Activated T-helper 1 cell treated with anti-CD3 and anti-CD28 coated beads, Interleukin-12 subunit alpha, Interleukin-12 subunit beta, Interleukin-2, Interleukin-4 antibody, amounts not matched to agents 30 ng/mL and 10 ng/mL and 1 ng/mL, durations not matched to agents 14 hours and 24 hours and 36 hours (primary cell): Measurements from ENCODE around the gene KIF11. TPM values are rescaled to one million over a fixed set of nuclear protein-coding genes. Genes with fewer than 3 reads are reported as not detected.
"Not testable (repeated sequence)": the region's sequence is repeated elsewhere in the genome, so short reads cannot be mapped to it uniquely, and the experiment has no call there.

Source experiments
- DNase-seq: peaks from one replicate; pipeline ENCODE4 v3.0.0; 2021; ENCODE audit warnings: low spot score
- H3K27ac Mint-ChIP-seq: one replicate; pipeline ENCODE4 v1.8.0; 2021; ENCODE audit warnings: mild to moderate bottlenecking, mixed read lengths
- H3K27me3 Mint-ChIP-seq: one replicate; pipeline ENCODE4 v1.8.0; 2022; ENCODE audit warnings: mild to moderate bottlenecking, moderate library complexity, mixed read lengths; ENCODE audit not compliant: insufficient read depth
- H3K36me3 Mint-ChIP-seq: one replicate; pipeline ENCODE4 v1.8.0; 2021; ENCODE audit warnings: low read depth, mixed read lengths
- H3K4me1 Mint-ChIP-seq: one replicate; pipeline ENCODE4 v1.8.0; 2021; ENCODE audit warnings: low read depth, mixed read lengths
- H3K4me3 Mint-ChIP-seq: one replicate; pipeline ENCODE4 v1.8.0; 2021; ENCODE audit warnings: mild to moderate bottlenecking, moderate library complexity, mixed read lengths
- H3K9me3 Mint-ChIP-seq: one replicate; pipeline ENCODE4 v1.8.0; 2021; ENCODE audit warnings: mixed read lengths
- intact Hi-C: fragments of 100-400 bp; cut with micrococcal nuclease; formaldehyde crosslinking; loops from one replicate; pipeline ENCODE4 v1.15.1; 2024
- total RNA-seq: library from RNA; stranded (reverse); gene quantifications from 2 replicates; pipeline ENCODE4 v1.2.3, GENCODE V29; 2022

The KIF11 gene
- total RNA-seq, 1 donor from 2014 or later = 37.3 TPM

DNA sequence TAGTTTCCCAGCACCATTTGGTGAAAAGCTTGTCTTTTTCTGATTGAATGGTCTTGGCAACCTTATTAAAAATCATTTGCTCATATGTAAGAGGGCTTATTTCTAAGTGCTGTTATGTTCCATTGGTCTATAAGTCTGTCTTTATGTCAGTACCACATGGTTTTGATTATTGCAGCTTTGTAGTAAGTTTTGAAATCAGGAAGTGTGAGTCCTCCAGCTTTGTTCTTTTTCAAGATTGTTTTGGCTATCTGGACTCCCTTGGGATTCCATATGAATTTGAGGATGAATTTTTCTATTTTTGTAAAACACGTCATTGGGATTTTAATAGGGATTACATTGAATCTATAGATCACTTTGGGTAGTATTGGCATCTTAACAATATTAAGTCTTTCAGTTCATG, 5.4 kb downstream of the KIF11 start:
- Mint-ChIP-seq H3K9me3 (no peaks in the 10 kb centered on the region), H3K27me3 (no peaks in the 10 kb centered on the region), H3K4me3 (no peak overlapping the region), H3K4me1 (peaks cover 67% of the 10 kb centered on the region), H3K36me3 (peaks cover 10% of the 10 kb centered on the region), H3K27ac (no peak overlapping the region)
- intact Hi-C loops = loop anchor here (10.0 kb wide), 1 partner anchor 1374 kb away; the partner anchor contains the start of gene PCGF5
- DNase-seq = no peak

DNA sequence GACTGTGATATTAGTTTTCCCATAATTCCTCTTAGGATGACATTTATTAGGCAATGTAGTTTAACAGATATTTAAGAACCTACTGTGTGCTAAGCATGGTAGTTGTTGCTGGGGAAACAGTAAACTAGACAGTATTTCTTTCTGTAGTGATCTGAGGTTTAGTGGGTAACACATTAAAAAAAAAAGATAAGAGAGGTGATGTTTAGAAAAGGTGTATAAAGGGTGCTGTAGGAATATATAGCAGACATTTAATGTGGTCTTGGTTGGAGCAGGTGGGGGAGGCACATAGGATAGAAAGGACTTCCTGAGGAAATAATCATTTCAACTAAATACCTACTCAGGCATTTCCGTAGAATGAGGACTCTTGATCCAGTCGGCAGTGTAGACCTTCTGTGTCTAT, 11.9 kb downstream of the KIF11 start:
- Mint-ChIP-seq H3K27me3 (no peaks in the 10 kb centered on the region), H3K27ac (peak overlapping the region; percentile 6), H3K36me3 (peaks cover 31% of the 10 kb centered on the region), H3K9me3 (no peaks in the 10 kb centered on the region), H3K4me1 (peaks cover 51% of the 10 kb centered on the region), H3K4me3 (no peak overlapping the region)
- intact Hi-C loops = no loop called here
- DNase-seq = no peak

DNA sequence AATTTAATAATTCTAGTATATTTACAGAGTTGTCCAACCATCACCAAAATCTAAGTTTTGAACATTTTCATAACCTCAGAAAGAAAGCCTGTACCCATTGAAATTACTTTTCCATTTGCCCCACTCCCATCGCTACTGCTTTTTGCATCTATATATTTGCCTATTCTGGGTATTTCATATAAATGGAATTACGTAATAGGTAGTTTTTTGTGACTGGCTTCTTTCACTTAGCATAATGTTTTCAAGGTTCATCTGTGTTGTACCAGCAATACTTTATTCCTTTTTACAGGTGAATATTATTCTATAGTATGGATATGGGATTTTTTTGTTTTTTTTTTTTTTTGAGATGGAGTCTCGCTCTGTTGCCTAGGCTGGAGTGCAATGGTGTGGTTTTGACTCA, 22.6 kb downstream of the KIF11 start:
- Mint-ChIP-seq H3K27ac (no peak overlapping the region), H3K27me3 (no peaks in the 10 kb centered on the region), H3K4me1 (no peaks in the 10 kb centered on the region), H3K9me3 (peaks cover 3% of the 10 kb centered on the region), H3K4me3 (no peak overlapping the region), H3K36me3 (peaks cover 37% of the 10 kb centered on the region)
- no peak for DNase-seq
- intact Hi-C loops = no loop called here

DNA sequence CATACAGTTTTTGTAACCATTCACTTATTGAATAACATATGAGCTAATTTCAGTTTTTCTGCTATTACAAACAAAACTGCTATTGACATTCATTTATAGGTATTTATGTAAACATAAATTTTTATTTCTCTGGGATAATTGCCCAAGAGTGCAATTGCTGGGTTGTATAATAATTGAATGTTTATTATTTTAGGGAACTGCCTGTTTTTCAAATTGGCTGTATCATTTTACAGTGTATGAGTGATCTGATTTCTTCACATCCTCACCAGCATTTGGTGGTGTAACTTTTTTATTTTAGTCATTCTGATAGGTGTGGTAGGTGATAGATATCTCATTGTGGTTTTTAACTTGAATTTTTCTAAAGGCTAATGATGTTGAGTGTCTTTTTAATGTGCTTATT, 26.4 kb downstream of the KIF11 start:
- no peak for DNase-seq
- no peak overlapping the region for H3K27ac Mint-ChIP-seq
- peaks cover 7% of the 10 kb centered on the region for H3K4me1 Mint-ChIP-seq
- H3K9me3 Mint-ChIP-seq = peaks cover 19% of the 10 kb centered on the region
- intact Hi-C loops = no loop called here
- no peak overlapping the region for H3K4me3 Mint-ChIP-seq
- peaks cover 58% of the 10 kb centered on the region for H3K36me3 Mint-ChIP-seq
- H3K27me3 Mint-ChIP-seq = no peaks in the 10 kb centered on the region

DNA sequence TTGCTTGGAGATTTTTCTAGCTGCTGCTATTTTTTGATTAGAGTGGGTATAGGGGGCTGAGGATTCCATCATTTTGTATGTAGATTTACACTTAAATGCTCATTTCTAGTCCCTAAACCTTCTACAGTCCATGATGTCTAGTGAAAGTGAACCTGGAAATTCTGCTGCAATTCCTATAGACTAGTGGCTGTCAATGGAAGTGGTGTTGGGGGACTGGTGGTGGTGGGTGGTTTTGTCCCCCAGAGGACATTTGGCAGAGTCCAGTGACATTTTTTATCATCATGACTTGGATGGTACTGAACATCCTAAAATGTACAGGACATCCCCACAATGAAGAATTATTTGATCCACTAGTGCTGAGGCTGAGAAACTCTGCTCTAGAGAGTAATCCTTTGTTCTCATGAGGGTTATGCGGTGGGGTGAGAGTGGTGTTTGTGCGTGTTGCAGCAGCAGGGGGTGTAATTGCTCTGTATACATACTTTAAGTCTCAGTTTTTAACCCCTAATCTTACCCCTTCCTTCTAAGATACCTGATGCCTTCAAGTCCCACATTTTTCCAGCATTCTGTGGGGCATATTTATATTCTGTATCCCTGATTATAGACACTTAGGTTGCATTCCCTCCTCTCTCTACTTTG, 35.0 kb downstream of the KIF11 start:
- intact Hi-C loops = loop anchor here (5.0 kb wide), 1 partner anchor 36 kb away; the partner anchor contains the start of gene KIF11
- Mint-ChIP-seq H3K27ac (no peak overlapping the region), H3K36me3 (peaks cover 58% of the 10 kb centered on the region), H3K9me3 (peaks cover 3% of the 10 kb centered on the region), H3K4me1 (peaks cover 2% of the 10 kb centered on the region), H3K27me3 (no peaks in the 10 kb centered on the region), H3K4me3 (no peak overlapping the region)
- DNase-seq = no peak

DNA sequence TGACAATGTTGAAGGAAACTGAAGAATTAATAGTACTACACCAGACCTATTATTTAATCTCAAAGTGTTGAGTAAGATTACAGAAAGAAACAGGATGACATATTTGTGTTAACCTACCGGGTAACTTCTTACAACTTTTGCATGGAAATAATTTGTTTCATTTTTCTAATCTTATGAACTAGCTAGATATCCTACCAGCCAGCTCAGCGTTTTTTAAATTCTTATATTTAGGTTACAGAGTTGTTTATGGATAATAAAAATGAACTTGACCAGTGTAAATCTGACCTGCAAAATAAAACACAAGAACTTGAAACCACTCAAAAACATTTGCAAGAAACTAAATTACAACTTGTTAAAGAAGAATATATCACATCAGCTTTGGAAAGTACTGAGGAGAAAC, 37.0 kb downstream of the KIF11 start:
- Mint-ChIP-seq H3K27ac (no peak overlapping the region), H3K4me1 (no peaks in the 10 kb centered on the region), H3K4me3 (no peak overlapping the region), H3K9me3 (no peaks in the 10 kb centered on the region), H3K27me3 (no peaks in the 10 kb centered on the region), H3K36me3 (peaks cover 47% of the 10 kb centered on the region)
- intact Hi-C loops = loop anchor here (5.0 kb wide), 1 partner anchor 38 kb away; the partner anchor contains the start of gene KIF11
- DNase-seq = no peak

DNA sequence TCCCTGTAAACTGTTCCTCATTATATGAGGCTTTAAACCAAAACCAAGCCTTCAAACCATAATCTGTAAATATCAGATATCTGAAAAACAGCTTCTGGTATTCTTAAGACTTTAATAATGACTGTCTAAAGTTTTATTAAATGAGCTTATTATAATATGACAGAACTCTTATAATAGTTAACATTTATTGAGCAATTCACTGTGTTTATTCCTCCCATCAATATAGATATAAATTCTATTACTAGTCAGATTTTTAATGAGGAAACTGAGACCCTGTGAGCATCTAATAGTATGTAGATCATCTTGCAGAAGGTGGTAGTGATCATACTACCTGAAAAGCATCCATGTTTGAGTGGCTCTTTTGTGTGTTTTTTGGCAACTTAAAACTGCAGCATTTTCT, 45.1 kb downstream of the KIF11 start:
- no peaks in the 10 kb centered on the region for H3K9me3 Mint-ChIP-seq
- peaks cover 13% of the 10 kb centered on the region for H3K4me1 Mint-ChIP-seq
- H3K27ac Mint-ChIP-seq = no peak overlapping the region
- intact Hi-C loops = no loop called here
- DNase-seq = no peak
- peaks cover 23% of the 10 kb centered on the region for H3K36me3 Mint-ChIP-seq
- H3K27me3 Mint-ChIP-seq = no peaks in the 10 kb centered on the region
- no peak overlapping the region for H3K4me3 Mint-ChIP-seq

DNA sequence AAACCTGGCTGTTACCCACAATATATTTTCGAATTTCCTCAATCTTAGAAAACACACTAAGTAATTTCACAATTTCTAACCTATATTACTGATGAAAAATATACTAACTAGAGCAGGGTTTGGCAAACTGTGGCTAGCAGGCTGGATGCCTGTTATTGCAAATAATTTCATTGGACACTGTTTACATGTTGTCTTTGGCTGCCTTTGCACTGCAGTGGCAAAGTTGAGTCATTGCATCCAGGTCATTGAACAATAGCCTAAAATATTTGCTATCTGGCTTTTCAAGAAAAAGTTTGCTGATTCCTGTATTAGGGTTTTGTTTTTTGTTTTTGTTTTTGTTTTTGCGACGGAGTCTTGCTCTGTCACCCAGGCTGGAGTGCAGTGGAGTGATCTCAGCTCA, 47.2 kb downstream of the KIF11 start:
- intact Hi-C loops = no loop called here
- peaks cover 23% of the 10 kb centered on the region for H3K36me3 Mint-ChIP-seq

DNA sequence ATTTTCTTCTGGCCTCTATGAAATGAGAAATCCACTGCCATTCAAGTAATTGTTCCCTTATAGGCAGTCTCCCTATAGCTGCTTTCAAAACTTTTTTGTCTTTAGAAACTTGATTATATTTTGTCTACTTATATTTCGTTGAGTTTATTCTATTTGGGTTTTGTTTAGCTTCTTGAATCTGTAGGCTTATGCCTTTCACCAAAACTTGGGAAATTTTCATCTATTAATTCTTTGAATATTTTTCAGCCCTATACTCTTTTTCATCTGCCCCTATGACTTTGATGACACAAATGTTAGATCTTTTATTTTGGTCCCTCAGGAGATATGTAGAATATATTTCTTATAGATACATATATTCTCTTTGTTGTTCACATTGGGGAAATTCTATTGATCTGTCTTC, 48.6 kb downstream of the KIF11 start:
- intact Hi-C loops = no loop called here
- no peaks in the 10 kb centered on the region for H3K27me3 Mint-ChIP-seq
- no peak overlapping the region for H3K27ac Mint-ChIP-seq
- DNase-seq = no peak
- peaks cover 30% of the 10 kb centered on the region for H3K36me3 Mint-ChIP-seq
- H3K4me3 Mint-ChIP-seq = no peak overlapping the region
- H3K9me3 Mint-ChIP-seq = no peaks in the 10 kb centered on the region
- H3K4me1 Mint-ChIP-seq = peaks cover 22% of the 10 kb centered on the region

More for the DNA sequence above, 47.2 kb downstream of the KIF11 start:
- H3K4me3 Mint-ChIP-seq = no peak overlapping the region
- no peaks in the 10 kb centered on the region for H3K9me3 Mint-ChIP-seq
- no peak overlapping the region for H3K27ac Mint-ChIP-seq
- H3K4me1 Mint-ChIP-seq = peaks cover 22% of the 10 kb centered on the region
- DNase-seq = no peak
- no peaks in the 10 kb centered on the region for H3K27me3 Mint-ChIP-seq

DNA sequence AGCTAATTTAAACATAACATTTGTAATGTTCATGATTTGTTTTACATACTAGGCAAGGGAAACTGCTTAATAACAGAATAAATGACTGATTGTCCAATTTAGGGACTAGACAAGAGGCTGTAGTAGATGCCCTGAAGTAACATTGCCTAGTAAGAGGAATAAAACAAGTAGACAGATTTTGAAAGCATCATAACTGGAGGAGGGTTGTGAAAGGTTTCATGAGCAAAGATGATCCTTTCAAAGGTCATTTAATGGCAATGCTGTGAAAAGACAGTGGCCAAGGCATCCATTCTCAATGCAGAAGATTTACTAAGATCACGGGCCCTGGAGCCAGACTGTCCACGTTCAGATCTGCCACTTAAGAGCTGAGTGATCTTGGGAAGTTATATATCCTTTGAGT, 52.0 kb downstream of the KIF11 start:
- H3K9me3 Mint-ChIP-seq = no peaks in the 10 kb centered on the region
- H3K4me1 Mint-ChIP-seq = peaks cover 16% of the 10 kb centered on the region
- DNase-seq = no peak
- H3K4me3 Mint-ChIP-seq = no peak overlapping the region
- H3K27me3 Mint-ChIP-seq = no peaks in the 10 kb centered on the region
- H3K36me3 Mint-ChIP-seq = peaks cover 38% of the 10 kb centered on the region
- no peak overlapping the region for H3K27ac Mint-ChIP-seq
- intact Hi-C loops = loop anchor here (1.0 kb wide), 2 partner anchors 52 to 128 kb away; partner anchors contain the start of gene KIF11

DNA sequence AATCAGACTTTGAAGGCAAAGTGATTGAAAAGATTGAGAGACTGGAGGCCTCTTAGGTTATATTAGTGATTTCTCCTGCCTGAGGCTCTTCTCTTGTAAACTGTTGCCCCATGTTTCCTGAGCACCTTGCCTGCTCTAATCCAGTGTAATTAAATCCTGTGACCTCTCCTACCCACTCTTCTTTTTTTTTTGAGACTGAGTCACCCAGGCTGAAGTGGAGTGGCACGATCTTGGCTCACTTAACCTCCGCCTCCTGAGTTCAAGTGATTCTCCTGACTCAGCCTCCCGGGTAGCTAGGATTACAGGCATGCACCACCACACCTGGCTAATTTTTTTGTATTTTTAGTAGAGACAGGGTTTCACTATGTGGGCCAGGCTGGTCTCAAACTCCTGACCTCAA, 57.9 kb downstream of the KIF11 start:
- H3K36me3 Mint-ChIP-seq = peaks cover 49% of the 10 kb centered on the region
- H3K27me3 Mint-ChIP-seq, H3K27ac Mint-ChIP-seq, H3K4me3 Mint-ChIP-seq, H3K9me3 Mint-ChIP-seq, H3K4me1 Mint-ChIP-seq, intact Hi-C loops, DNase-seq: not testable (repeated sequence)

DNA sequence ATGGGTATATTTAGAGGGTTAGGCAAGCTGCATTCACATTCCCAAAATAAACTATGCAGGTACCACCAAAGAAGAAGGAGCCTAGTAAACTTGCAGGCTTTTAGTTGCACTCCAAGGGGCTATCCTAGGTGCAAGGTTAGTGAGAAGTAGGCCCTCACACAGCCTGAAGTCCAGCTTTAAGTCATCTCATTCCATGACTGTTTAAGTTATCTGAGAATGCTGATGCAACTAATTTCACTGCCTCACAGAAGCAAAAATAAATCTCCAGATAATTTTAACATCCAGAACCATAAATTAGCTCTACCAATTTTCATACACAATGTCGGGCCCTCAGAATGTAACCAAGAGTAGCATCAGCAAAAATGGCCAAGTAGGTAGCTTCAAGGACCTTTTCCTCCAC, 62.5 kb downstream of the KIF11 start:
- Mint-ChIP-seq H3K9me3 (no peaks in the 10 kb centered on the region), H3K4me3 (no peak overlapping the region), H3K27me3 (no peaks in the 10 kb centered on the region), H3K4me1 (no peaks in the 10 kb centered on the region), H3K36me3 (peaks cover 25% of the 10 kb centered on the region), H3K27ac (no peak overlapping the region)
- intact Hi-C loops = no loop called here
- DNase-seq = no peak

DNA sequence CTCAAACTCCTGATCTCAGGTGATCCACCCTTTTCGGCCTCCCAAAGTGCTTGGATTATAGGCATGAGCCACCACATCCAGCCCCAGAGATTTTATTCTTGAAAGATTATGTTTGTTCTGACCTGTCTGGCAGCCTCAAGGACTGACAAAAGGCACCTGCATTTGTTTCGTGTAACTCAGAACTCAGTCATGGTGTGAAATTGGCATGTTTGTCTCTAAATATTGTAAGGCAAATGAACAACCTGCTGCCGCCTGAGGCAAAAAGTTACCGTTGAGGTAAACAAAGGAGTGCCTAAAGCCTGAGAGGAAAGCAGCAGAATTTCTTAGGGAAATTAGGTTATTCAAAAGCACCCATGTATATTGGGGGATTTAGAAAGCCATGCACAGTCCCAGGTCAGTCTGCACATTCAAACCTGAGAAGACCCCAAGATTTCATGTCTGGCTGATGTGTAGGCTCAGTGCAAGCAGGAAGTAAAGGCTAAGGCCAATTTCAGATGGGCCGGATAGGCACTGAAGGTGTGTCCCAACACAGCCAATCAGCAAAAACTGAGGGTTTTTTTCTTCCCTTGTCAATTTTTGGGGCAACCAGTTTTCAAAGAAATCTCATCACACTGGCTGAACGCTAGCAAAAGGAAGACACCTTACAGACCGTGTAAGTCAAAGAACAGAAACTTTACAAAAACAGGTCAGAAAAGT, 63.5 kb downstream of the KIF11 start:
- Mint-ChIP-seq H3K4me3 (no peak overlapping the region), H3K36me3 (peaks cover 20% of the 10 kb centered on the region), H3K27ac (no peak overlapping the region), H3K9me3 (no peaks in the 10 kb centered on the region), H3K27me3 (no peaks in the 10 kb centered on the region), H3K4me1 (no peaks in the 10 kb centered on the region)
- DNase-seq = no peak
- intact Hi-C loops = no loop called here
